RWPE2 (cell line): ENCODE results near the gene DCST1.

Source experiments
- ATAC-seq: fragments of 200-7000 bp; cut with Tn5 transposase; 3 replicates; pipeline ENCODE4 v1.9.1; 2021; ENCODE audit warnings: low read depth
- DNase-seq: peaks from one replicate; pipeline ENCODE4 v3.0.0-alpha.2; 2020; ENCODE audit warnings: low spot score
- H3K27ac ChIP-seq: fragments of 450-650 bp; 2 replicates; pipeline ENCODE4 v1.5.1; 2017; ENCODE audit warnings: mild to moderate bottlenecking; ENCODE audit not compliant: poor library complexity, severe bottlenecking
- H3K27me3 ChIP-seq: fragments of 250-450 bp; sonication (Bioruptor Pico); 2 replicates; pipeline ENCODE4 v1.5.1; 2021; ENCODE audit warnings: mild to moderate bottlenecking, moderate library complexity; ENCODE audit not compliant: insufficient read depth, poor library complexity, severe bottlenecking
- H3K36me3 ChIP-seq: fragments of 250-450 bp; sonication (Bioruptor Pico); 2 replicates; pipeline ENCODE4 v1.5.1; 2020; ENCODE audit warnings: low read depth, mild to moderate bottlenecking, moderate library complexity
- H3K4me1 ChIP-seq: fragments of 250-450 bp; sonication (Bioruptor Pico); 2 replicates; pipeline ENCODE4 v1.5.1; 2021; ENCODE audit warnings: mild to moderate bottlenecking, moderate library complexity; ENCODE audit not compliant: insufficient read depth, poor library complexity, severe bottlenecking
- H3K4me3 ChIP-seq: fragments of 250-450 bp; sonication (Bioruptor Pico); 2 replicates; pipeline ENCODE4 v1.5.1; 2021; ENCODE audit warnings: mild to moderate bottlenecking, moderate library complexity; ENCODE audit not compliant: severe bottlenecking
- H3K9me3 ChIP-seq: fragments of 250-450 bp; sonication (Bioruptor Pico); 2 replicates; pipeline ENCODE4 v1.5.1; 2021; ENCODE audit warnings: mild to moderate bottlenecking, moderate library complexity; ENCODE audit not compliant: severe bottlenecking
- CTCF ChIP-seq: fragments of 450-650 bp; IDR thresholded peaks from one replicate; pipeline ENCODE4 v1.5.1; 2017; ENCODE audit warnings: mild to moderate bottlenecking, moderate library complexity; ENCODE audit not compliant: poor library complexity, severe bottlenecking

Gene DCST1

DNA sequence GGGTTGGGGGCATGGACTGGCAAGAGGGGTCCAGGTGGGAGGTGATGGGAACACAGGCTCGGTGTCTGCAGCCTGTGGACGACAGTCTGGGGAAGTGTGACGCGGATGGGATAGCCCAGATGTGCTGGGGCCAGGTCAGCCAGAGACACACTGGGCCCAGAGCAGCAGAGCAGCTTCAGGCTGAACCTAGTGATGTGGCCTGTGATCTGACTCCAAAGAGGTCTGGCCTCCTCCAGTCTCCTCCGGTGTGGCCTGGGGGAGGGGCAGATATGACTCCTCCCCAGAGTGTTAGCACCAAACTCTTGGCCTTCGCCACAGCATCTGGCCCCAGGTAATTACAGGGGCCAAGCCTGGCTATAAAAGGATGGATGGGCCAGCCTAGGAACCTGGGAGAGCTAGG lies 58.5 kb downstream of the DCST1 start:
- Histone ChIP-seq H3K4me1 (no peaks in the 10 kb centered on the region), H3K9me3 (no peaks in the 10 kb centered on the region), H3K4me3 (no peak overlapping the region), H3K27ac (no peak overlapping the region), H3K36me3 (no peaks in the 10 kb centered on the region), H3K27me3 (no peaks in the 10 kb centered on the region)
- no peak for TF ChIP-seq CTCF
- ATAC-seq: no peak
- no peak for DNase-seq

GRCh38 chr1:155092641-155093040 lies 59.0 kb downstream of the DCST1 start:
- H3K4me1 ChIP-seq: no peaks in the 10 kb centered on the region
- no peak for TF ChIP-seq CTCF

DNA sequence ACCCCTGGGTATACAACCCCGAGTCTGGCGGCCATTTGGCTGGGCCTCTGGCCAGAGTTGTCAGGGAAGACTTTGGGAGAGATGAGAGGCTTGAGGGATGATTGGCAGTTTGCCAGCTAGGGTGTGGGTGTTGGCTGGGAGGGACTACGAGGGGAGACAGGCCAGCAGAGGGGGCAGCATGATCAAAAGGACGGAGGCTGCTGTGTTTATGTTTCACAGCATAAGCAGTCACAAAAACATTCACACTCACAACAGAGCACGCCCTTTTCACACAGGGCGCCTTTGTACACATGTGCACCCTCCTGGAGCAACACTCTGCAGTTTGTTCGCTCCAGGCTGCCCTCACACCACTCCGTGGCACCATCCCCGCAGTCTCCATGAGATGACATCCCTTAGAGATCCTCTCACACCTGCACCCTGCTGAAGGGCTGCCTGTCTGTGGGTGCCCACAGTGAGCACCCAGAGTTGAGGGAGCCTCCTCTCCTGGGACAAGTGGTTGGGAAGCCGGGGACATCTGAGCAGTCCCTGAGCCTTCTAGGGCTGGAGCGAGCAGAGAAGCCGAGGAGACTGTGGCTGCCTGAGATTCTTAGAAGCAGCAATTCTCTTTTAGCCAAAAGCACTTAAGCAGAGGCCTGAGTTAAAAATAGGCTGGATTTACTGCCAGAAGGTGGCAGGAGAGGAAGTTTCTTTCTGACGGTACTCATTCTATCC lies 60.4 kb downstream of the DCST1 start:
- peak; percentile 76 for TF ChIP-seq CTCF
- H3K27me3 ChIP-seq: no peaks in the 10 kb centered on the region
- no peaks in the 10 kb centered on the region for H3K36me3 ChIP-seq
- ATAC-seq (peak; percentile 76), DNase-seq (no peak)
- no peak overlapping the region for H3K27ac ChIP-seq
- no peak overlapping the region for H3K4me3 ChIP-seq
- H3K9me3 ChIP-seq: no peaks in the 10 kb centered on the region
- no peaks in the 10 kb centered on the region for H3K4me1 ChIP-seq

More at GRCh38 chr1:155092641-155093040, 59.0 kb downstream of the DCST1 start:
- no peak for DNase-seq
- no peak for ATAC-seq
- no peak overlapping the region for H3K27ac ChIP-seq
- no peaks in the 10 kb centered on the region for H3K27me3 ChIP-seq
- no peaks in the 10 kb centered on the region for H3K9me3 ChIP-seq
- no peak overlapping the region for H3K4me3 ChIP-seq
- H3K36me3 ChIP-seq: no peaks in the 10 kb centered on the region

DNA sequence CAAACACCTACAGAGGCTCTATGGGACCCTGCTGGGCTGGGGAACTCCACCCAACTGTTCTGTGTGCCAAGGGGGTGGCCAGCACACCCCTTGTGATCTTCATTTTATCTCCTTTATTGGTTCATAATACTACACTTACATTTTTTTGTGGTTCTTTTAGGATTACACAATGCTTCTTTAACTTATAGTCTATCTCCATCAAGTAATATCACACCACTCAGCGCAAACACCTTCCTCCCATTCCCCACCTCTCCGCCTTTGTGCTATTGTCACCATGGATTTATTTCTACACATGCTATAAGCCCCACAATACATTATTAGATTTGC lies 61.0 kb downstream of the DCST1 start:
- TF ChIP-seq CTCF: peak; percentile 55
- 0 out of 3 replicates have a peak, but pooled peaks have one; percentile 6 for ATAC-seq

DNA sequence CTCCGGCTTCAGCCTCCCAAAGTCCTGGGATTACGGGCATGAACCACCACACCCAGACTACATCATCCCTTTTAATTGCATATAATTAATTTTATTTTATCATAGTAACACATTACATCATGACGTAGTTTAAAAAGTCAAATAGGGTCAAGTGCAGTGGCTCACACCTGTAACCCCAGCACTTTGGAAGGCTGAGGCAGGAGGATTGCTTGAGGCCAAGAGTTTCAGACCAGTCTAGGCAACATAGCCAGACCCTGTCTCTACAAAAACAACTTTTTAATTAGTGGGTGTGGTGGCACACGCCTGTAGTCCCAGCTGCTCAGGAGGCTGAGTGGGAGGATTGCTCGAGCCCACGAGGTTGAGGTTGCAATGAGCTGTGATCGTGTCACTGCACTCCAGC lies 65.7 kb downstream of the DCST1 start:
- no peaks in the 10 kb centered on the region for H3K9me3 ChIP-seq
- no peak overlapping the region for H3K4me3 ChIP-seq
- H3K4me1 ChIP-seq: no peaks in the 10 kb centered on the region
- ATAC-seq (no peak), DNase-seq (no peak)
- H3K27ac ChIP-seq: no peak overlapping the region
- TF ChIP-seq CTCF: no peak
- no peaks in the 10 kb centered on the region for H3K27me3 ChIP-seq
- H3K36me3 ChIP-seq: no peaks in the 10 kb centered on the region

More for the DNA sequence above, 61.0 kb downstream of the DCST1 start:
- Histone ChIP-seq H3K36me3 (no peaks in the 10 kb centered on the region), H3K27ac (no peak overlapping the region), H3K27me3 (no peaks in the 10 kb centered on the region), H3K4me1 (no peaks in the 10 kb centered on the region), H3K4me3 (no peak overlapping the region), H3K9me3 (no peaks in the 10 kb centered on the region)
- DNase-seq: no peak
